22Rv1 (cell line): ENCODE results near the gene PNPO.

Experiments used
- H3K27ac ChIP-seq: fragments of 450-650 bp; 2 replicates; pipeline ENCODE4 v1.5.1; 2017
- CTCF ChIP-seq: fragments of 450-650 bp; IDR thresholded peaks from 2 replicates; pipeline ENCODE4 v1.5.1; 2017; ENCODE audit warnings: mild to moderate bottlenecking
- ZFX ChIP-seq: fragments of 450-650 bp; IDR thresholded peaks from 2 replicates; pipeline ENCODE4 v1.6.1; 2017; ENCODE audit warnings: antibody characterized with exemption, borderline replicate concordance

The PNPO gene

GRCh38 chr17:47997586-47997985 lies 56.2 kb downstream of the PNPO start:
- H3K27ac ChIP-seq, result no peak overlapping the region
- TF ChIP-seq CTCF, result no peak
- no peak for TF ChIP-seq ZFX

GRCh38 chr17:47998044-47998443 lies 56.7 kb downstream of the PNPO start:
- no peak for TF ChIP-seq CTCF
- no peak for TF ChIP-seq ZFX

More at GRCh38 chr17:47998044-47998443, 56.7 kb downstream of the PNPO start:
- H3K27ac ChIP-seq, result no peak overlapping the region
